HepG2 (cell line): ENCODE results near the gene OTOP3. TPM values are rescaled to one million over a fixed set of nuclear protein-coding genes. Genes with fewer than 3 reads are reported as not detected.

Experiments used
- ARNT2 ChIP-seq: sonication (generic); formaldehyde crosslinking; IDR thresholded peaks from 2 replicates; pipeline ENCODE4 v1.8.0; 2022; ENCODE audit warnings: mild to moderate bottlenecking, low read depth, missing genetic modification reagents, moderate library complexity
- ELF4 ChIP-seq: sonication (generic); formaldehyde crosslinking; IDR thresholded peaks from 2 replicates; pipeline ENCODE4 v1.5.0; 2020; ENCODE audit warnings: missing genetic modification reagents, mild to moderate bottlenecking, moderate library complexity, borderline replicate concordance
- ETV6 ChIP-seq: sonication (generic); formaldehyde crosslinking; conservative IDR thresholded peaks from 2 replicates; pipeline ENCODE4 v1.4.0; 2020; ENCODE audit warnings: missing genetic modification reagents
- FOXK2 ChIP-seq: fragments of 450-650 bp; IDR thresholded peaks from 2 replicates; pipeline ENCODE4 v1.6.1; 2016
- HIVEP1 ChIP-seq: sonication (generic); formaldehyde crosslinking; IDR thresholded peaks from 2 replicates; pipeline ENCODE4 v1.4.0; 2020; ENCODE audit warnings: mild to moderate bottlenecking, missing genetic modification reagents
- HNF4G ChIP-seq, 2 experiments: sonication (generic) in 1 of 2; formaldehyde crosslinking in 1 of 2; IDR thresholded peaks; 2 replicates each; pipeline versions ENCODE4 v1.4.0 to v1.6.1; 2011 to 2020; ENCODE audit warnings: borderline replicate concordance in 2 of 2, low read depth in 2 of 2, mild to moderate bottlenecking in 2 of 2, low read length in 1 of 2, missing genetic modification reagents in 1 of 2, moderate library complexity in 1 of 2
- HOXA5 ChIP-seq: sonication (generic); formaldehyde crosslinking; IDR thresholded peaks from 2 replicates; pipeline ENCODE4 v1.4.0; 2020; ENCODE audit warnings: missing genetic modification reagents
- IKZF1 ChIP-seq: fragments of 450-650 bp; IDR thresholded peaks from 2 replicates; pipeline ENCODE4 v1.7.1; 2016
- PAWR ChIP-seq: sonication (generic); formaldehyde crosslinking; IDR thresholded peaks from 2 replicates; pipeline ENCODE4 v1.4.0; 2020; ENCODE audit warnings: missing genetic modification reagents, mild to moderate bottlenecking, borderline replicate concordance
- PHB2 ChIP-seq: fragments of 450-650 bp; IDR thresholded peaks from 2 replicates; pipeline ENCODE4 v1.6.1; 2018; ENCODE audit not compliant: partially characterized antibody
- SIN3A ChIP-seq: IDR thresholded peaks from 2 replicates; pipeline ENCODE4 v1.6.1; 2011; ENCODE audit warnings: low read depth, mild to moderate bottlenecking, control low read depth, low read length, borderline replicate concordance
- SOX13 ChIP-seq, 3 experiments: fragments of 450-650 bp in 1 of 3; sonication (generic) in 1 of 3; formaldehyde crosslinking in 1 of 3; IDR thresholded peaks in 2 of 3; conservative IDR thresholded peaks in 1 of 3; 2 replicates each; pipeline versions ENCODE4 v1.5.0 to v1.6.1; 2016 to 2020; ENCODE audit warnings: antibody characterized with exemption in 1 of 3, mild to moderate bottlenecking in 1 of 3, missing compliant biosample characterization in 1 of 3, missing genetic modification reagents in 1 of 3, moderate library complexity in 1 of 3
- SRSF4 ChIP-seq: fragments of 200-400 bp; formaldehyde crosslinking; IDR thresholded peaks from one replicate; pipeline ENCODE4 v1.6.1; 2018; ENCODE audit warnings: mild to moderate bottlenecking, low read depth, low read length, moderate library complexity; ENCODE audit not compliant: poor library complexity, severe bottlenecking
- STAG1 ChIP-seq: sonication (generic); formaldehyde crosslinking; IDR thresholded peaks from 2 replicates; pipeline ENCODE4 v1.4.0; 2020; ENCODE audit warnings: missing genetic modification reagents
- YEATS4 ChIP-seq: sonication (generic); formaldehyde crosslinking; IDR thresholded peaks from 2 replicates; pipeline ENCODE4 v1.4.0; 2020; ENCODE audit warnings: missing genetic modification reagents, borderline replicate concordance
- ZFP41 ChIP-seq: sonication (generic); formaldehyde crosslinking; IDR thresholded peaks from 2 replicates; pipeline ENCODE4 v1.4.0; 2020; ENCODE audit warnings: mild to moderate bottlenecking, missing genetic modification reagents, borderline replicate concordance
- ZNF326 ChIP-seq: sonication (generic); formaldehyde crosslinking; IDR thresholded peaks from 2 replicates; pipeline ENCODE4 v1.4.0; 2020; ENCODE audit warnings: missing genetic modification reagents, borderline replicate concordance
- ZNF333 ChIP-seq: sonication (generic); formaldehyde crosslinking; IDR thresholded peaks from 2 replicates; pipeline ENCODE4 v1.4.0; 2020; ENCODE audit warnings: mild to moderate bottlenecking, missing genetic modification reagents, borderline replicate concordance
- ZNF672 ChIP-seq: sonication (generic); formaldehyde crosslinking; IDR thresholded peaks from 2 replicates; pipeline ENCODE4 v1.8.1; 2022; ENCODE audit warnings: missing genetic modification reagents
- ZNF746 ChIP-seq: sonication (generic); formaldehyde crosslinking; IDR thresholded peaks from 2 replicates; pipeline ENCODE4 v1.8.0; 2022; ENCODE audit warnings: mild to moderate bottlenecking, missing genetic modification reagents
- ZSCAN21 ChIP-seq: sonication (generic); formaldehyde crosslinking; IDR thresholded peaks from 2 replicates; pipeline ENCODE4 v1.8.0; 2022; ENCODE audit warnings: mild to moderate bottlenecking, missing genetic modification reagents, moderate library complexity, borderline replicate concordance
- polyA plus RNA-seq, 8 experiments: library from polyadenylated mRNA; depleted of rRNA in 3 of 8; stranded (reverse) in 7 of 8; unstranded in 1 of 8; fragments of >200 nt; fragmentation: Illumina TruSeq in 4 of 8; extraction: Trizol in 4 of 8; gene quantifications; 2 replicates each; pipeline versions ENCODE4 v1.2.1 to v1.2.3, GENCODE V29; 2011 to 2016; ENCODE audit warnings: low read depth in 4 of 8, missing spikeins in 1 of 8, mixed read lengths in 1 of 8; ENCODE audit not compliant: insufficient read depth in 1 of 8
- total RNA-seq, 5 experiments: library from RNA; depleted of rRNA; stranded (reverse); fragments of >200 nt; fragmentation: Illumina TruSeq; extraction: Trizol; gene quantifications; 2 replicates each; pipeline ENCODE4 v1.2.3, GENCODE V29; 2016; ENCODE audit warnings: low read depth in 1 of 5
- TF ChIP-seq, protein P1 (sequence below): sonication (generic); formaldehyde crosslinking; IDR thresholded peaks from 2 replicates; pipeline ENCODE4 v1.4.0; 2020; ENCODE audit warnings: low read depth, missing genetic modification reagents
- TF ChIP-seq, protein P2 (sequence below): sonication (generic); formaldehyde crosslinking; IDR thresholded peaks from 2 replicates; pipeline ENCODE4 v1.4.0; 2020; ENCODE audit warnings: missing genetic modification reagents
- TF ChIP-seq, protein P3 (sequence below): sonication (generic); formaldehyde crosslinking; IDR thresholded peaks from 2 replicates; pipeline ENCODE4 v1.8.0; 2022; ENCODE audit warnings: mild to moderate bottlenecking, missing genetic modification reagents, moderate library complexity
- TF ChIP-seq, protein P4 (sequence below): sonication (generic); formaldehyde crosslinking; IDR thresholded peaks from 2 replicates; pipeline ENCODE4 v1.5.1; 2020; ENCODE audit warnings: missing genetic modification reagents, mild to moderate bottlenecking, borderline replicate concordance
- TF ChIP-seq, protein P5 (sequence below): sonication (generic); formaldehyde crosslinking; IDR thresholded peaks from 2 replicates; pipeline ENCODE4 v1.4.0; 2020; ENCODE audit warnings: mild to moderate bottlenecking, missing genetic modification reagents

Gene OTOP3
- total and polyA plus RNA-seq, 2 of the 13 experiments (the other 11 are each of a cell fraction or from before 2014, with no cell fraction given), result not detected

DNA sequence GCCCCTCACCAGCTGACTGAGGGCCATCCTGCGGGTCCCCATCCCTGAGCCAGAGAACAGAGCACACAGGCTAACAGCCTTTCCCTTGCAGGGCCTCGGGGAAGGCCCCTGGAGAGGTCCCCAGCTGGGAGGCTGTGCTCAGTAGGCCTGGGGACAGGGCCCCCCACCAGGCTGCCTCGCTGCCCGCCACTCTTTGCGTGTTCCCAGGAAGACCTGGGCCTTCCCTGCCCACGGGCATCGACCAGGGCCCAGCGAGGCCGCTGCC, 36.1 kb downstream of the OTOP3 start (continued):
- no peak for TF ChIP-seq STAG1 (CRISPR knock-in tag)
- TF ChIP-seq, protein P1, sequence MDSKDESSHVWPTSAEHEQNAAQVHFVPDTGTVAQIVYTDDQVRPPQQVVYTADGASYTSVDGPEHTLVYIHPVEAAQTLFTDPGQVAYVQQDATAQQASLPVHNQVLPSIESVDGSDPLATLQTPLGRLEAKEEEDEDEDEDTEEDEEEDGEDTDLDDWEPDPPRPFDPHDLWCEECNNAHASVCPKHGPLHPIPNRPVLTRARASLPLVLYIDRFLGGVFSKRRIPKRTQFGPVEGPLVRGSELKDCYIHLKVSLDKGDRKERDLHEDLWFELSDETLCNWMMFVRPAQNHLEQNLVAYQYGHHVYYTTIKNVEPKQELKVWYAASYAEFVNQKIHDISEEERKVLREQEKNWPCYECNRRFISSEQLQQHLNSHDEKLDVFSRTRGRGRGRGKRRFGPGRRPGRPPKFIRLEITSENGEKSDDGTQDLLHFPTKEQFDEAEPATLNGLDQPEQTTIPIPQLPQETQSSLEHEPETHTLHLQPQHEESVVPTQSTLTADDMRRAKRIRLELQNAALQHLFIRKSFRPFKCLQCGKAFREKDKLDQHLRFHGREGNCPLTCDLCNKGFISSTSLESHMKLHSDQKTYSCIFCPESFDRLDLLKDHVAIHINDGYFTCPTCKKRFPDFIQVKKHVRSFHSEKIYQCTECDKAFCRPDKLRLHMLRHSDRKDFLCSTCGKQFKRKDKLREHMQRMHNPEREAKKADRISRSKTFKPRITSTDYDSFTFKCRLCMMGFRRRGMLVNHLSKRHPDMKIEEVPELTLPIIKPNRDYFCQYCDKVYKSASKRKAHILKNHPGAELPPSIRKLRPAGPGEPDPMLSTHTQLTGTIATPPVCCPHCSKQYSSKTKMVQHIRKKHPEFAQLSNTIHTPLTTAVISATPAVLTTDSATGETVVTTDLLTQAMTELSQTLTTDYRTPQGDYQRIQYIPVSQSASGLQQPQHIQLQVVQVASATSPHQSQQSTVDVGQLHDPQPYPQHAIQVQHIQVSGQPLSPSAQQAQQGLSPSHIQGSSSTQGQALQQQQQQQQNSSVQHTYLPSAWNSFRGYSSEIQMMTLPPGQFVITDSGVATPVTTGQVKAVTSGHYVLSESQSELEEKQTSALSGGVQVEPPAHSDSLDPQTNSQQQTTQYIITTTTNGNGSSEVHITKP (CRISPR knock-in tag), result 0 out of 2 replicates have a peak, but pooled peaks have one; percentile 16
- peak; percentile 33; the same call in 1 of the 2 replicates for TF ChIP-seq YEATS4 (CRISPR knock-in tag)
- TF ChIP-seq SIN3A, result no peak
- TF ChIP-seq, protein P2, sequence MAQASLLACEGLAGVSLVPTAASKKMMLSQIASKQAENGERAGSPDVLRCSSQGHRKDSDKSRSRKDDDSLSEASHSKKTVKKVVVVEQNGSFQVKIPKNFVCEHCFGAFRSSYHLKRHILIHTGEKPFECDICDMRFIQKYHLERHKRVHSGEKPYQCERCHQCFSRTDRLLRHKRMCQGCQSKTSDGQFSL, result no peak
- TF ChIP-seq HIVEP1 (CRISPR knock-in tag), result no peak
- TF ChIP-seq ZNF746, result no peak
- no peak for TF ChIP-seq PHB2
- no peak for TF ChIP-seq ZNF672 (CRISPR knock-in tag)
- no peak for TF ChIP-seq ZNF333 (CRISPR knock-in tag)
- TF ChIP-seq ARNT2, result no peak
- no peak for TF ChIP-seq HNF4G (IDR thresholded peaks at IDR 0.05; ENCODE audit: borderline replicate concordance, low read depth, low read length)
- 0 out of 2 replicates have a peak, but pooled peaks have one; percentile 14 for TF ChIP-seq HNF4G (CRISPR knock-in tag; IDR thresholded peaks at IDR 0.05; ENCODE audit: borderline replicate concordance, low read depth)
- no peak for TF ChIP-seq ETV6
- TF ChIP-seq ELF4, result no peak
- TF ChIP-seq, protein P3, sequence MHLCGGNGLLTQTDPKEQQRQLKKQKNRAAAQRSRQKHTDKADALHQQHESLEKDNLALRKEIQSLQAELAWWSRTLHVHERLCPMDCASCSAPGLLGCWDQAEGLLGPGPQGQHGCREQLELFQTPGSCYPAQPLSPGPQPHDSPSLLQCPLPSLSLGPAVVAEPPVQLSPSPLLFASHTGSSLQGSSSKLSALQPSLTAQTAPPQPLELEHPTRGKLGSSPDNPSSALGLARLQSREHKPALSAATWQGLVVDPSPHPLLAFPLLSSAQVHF, result no peak
- TF ChIP-seq SRSF4, result no peak
- TF ChIP-seq ZSCAN21 (CRISPR knock-in tag), result 0 out of 2 replicates have a peak, but pooled peaks have one; percentile 54
- TF ChIP-seq, protein P4, sequence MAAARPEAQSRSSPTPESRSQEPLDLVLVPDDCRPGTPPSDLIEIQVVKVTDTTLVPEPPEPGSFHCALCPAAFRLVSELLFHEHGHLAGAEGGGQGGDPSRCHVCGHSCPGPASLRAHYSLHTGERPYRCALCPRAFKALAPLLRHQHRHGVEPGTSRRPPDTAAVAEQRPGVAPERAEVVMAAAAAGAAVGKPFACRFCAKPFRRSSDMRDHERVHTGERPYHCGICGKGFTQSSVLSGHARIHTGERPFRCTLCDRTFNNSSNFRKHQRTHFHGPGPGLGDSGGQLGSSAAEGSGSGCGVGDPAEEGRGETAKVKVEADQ (CRISPR knock-in tag), result peak; percentile 40; the same call in 1 of the 2 replicates
- TF ChIP-seq, protein P5, sequence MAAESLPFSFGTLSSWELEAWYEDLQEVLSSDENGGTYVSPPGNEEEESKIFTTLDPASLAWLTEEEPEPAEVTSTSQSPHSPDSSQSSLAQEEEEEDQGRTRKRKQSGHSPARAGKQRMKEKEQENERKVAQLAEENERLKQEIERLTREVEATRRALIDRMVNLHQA (CRISPR knock-in tag), result no peak
- TF ChIP-seq PAWR (CRISPR knock-in tag), result no peak
- TF ChIP-seq HOXA5 (CRISPR knock-in tag), result no peak
- TF ChIP-seq SOX13 (IDR thresholded peaks at IDR 0.05), result no peak
- no peak for TF ChIP-seq SOX13 (CRISPR knock-in tag; conservative IDR thresholded peaks at IDR 0.05 in 1 of 2, IDR thresholded peaks at IDR 0.05 in 1 of 2)
- no peak for TF ChIP-seq IKZF1
- no peak for TF ChIP-seq ZNF326 (CRISPR knock-in tag)
- TF ChIP-seq ZFP41, result no peak
- no peak for TF ChIP-seq FOXK2
